MM.1S (cell line): ENCODE measurements around the gene ADRA2B.

ENCODE experiments used
- EZH2 ChIP-seq: fragments of 300-600 bp; sonication (generic); optimal IDR thresholded peaks from 2 replicates; pipeline ENCODE3; 2017; ENCODE audit warnings: low read depth, mild to moderate bottlenecking, antibody characterized with exemption, low read length, mixed read lengths
- TF ChIP-seq, protein P1 (sequence below): fragments of 300-600 bp; sonication (generic); IDR thresholded peaks from 2 replicates; pipeline ENCODE4 v1.5.1; 2016; ENCODE audit warnings: antibody characterized with exemption, low read length, mixed read lengths

GRCh38 chr2:96107708-96108065, 8.7 kb downstream of the ADRA2B start:
- TF ChIP-seq, protein P1, sequence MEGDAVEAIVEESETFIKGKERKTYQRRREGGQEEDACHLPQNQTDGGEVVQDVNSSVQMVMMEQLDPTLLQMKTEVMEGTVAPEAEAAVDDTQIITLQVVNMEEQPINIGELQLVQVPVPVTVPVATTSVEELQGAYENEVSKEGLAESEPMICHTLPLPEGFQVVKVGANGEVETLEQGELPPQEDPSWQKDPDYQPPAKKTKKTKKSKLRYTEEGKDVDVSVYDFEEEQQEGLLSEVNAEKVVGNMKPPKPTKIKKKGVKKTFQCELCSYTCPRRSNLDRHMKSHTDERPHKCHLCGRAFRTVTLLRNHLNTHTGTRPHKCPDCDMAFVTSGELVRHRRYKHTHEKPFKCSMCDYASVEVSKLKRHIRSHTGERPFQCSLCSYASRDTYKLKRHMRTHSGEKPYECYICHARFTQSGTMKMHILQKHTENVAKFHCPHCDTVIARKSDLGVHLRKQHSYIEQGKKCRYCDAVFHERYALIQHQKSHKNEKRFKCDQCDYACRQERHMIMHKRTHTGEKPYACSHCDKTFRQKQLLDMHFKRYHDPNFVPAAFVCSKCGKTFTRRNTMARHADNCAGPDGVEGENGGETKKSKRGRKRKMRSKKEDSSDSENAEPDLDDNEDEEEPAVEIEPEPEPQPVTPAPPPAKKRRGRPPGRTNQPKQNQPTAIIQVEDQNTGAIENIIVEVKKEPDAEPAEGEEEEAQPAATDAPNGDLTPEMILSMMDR = no peak
- no peak for TF ChIP-seq EZH2
